K562 (cell line): Measurements from ENCODE around the gene NUP133. TPM values are rescaled to one million over a fixed set of nuclear protein-coding genes. Genes with fewer than 3 reads are reported as not detected.

Source experiments
- ATF7 ChIP-seq: fragments of 450-650 bp; IDR thresholded peaks from 2 replicates; pipeline ENCODE4 v1.7.1; 2014; ENCODE audit warnings: mild to moderate bottlenecking, moderate library complexity
- BCL6 ChIP-seq: fragments of 250-450 bp; sonication (Bioruptor Pico); IDR thresholded peaks from 2 replicates; pipeline ENCODE4 v1.4.0; 2020
- BHLHE40 ChIP-seq: IDR thresholded peaks from 2 replicates; pipeline ENCODE4 v1.6.1; 2011; ENCODE audit warnings: low read length, improper control_type of control experiment
- DIDO1 ChIP-seq: fragments of 450-650 bp; IDR thresholded peaks from 2 replicates; pipeline ENCODE4 v1.6.1; 2016; ENCODE audit warnings: low read depth, missing biosample characterization, missing genetic modification characterization
- ESRRA ChIP-seq: fragments of 450-650 bp; IDR thresholded peaks from 2 replicates; pipeline ENCODE4 v1.6.1; 2014; ENCODE audit warnings: low read depth, mild to moderate bottlenecking, moderate library complexity, borderline replicate concordance
- ETV1 ChIP-seq: fragments of 450-650 bp; conservative IDR thresholded peaks from 2 replicates; pipeline ENCODE4 v1.6.1; 2016; ENCODE audit warnings: missing genetic modification characterization, control low read depth, low read depth, missing compliant biosample characterization
- GTF2B ChIP-seq: IDR thresholded peaks from 2 replicates; pipeline ENCODE4 v1.6.1; 2011; ENCODE audit not compliant: insufficient read length; ENCODE audit errors: extremely low read depth
- LARP7 ChIP-seq: fragments of 450-650 bp; IDR thresholded peaks from 2 replicates; pipeline ENCODE4 v1.6.1; 2016
- MBD2 ChIP-seq: sonication (generic); IDR thresholded peaks from 2 replicates; pipeline ENCODE4 v1.6.1; 2016; ENCODE audit warnings: low read depth, borderline replicate concordance
- MTA1 ChIP-seq: fragments of 450-650 bp; IDR thresholded peaks from 2 replicates; pipeline ENCODE4 v1.6.1; 2017; ENCODE audit warnings: borderline replicate concordance
- NFIC ChIP-seq: fragments of 450-650 bp; IDR thresholded peaks from 2 replicates; pipeline ENCODE4 v1.6.1; 2017; ENCODE audit warnings: mild to moderate bottlenecking, inconsistent platforms
- PCBP2 ChIP-seq: fragments of 200-400 bp; formaldehyde crosslinking; IDR thresholded peaks from 2 replicates; pipeline ENCODE4 v1.6.1; 2018; ENCODE audit warnings: low read length, low read depth, mild to moderate bottlenecking, moderate library complexity; ENCODE audit not compliant: poor library complexity, severe bottlenecking
- POLR3A ChIP-seq: IDR thresholded peaks from 2 replicates; pipeline ENCODE4 v1.6.1; 2011; ENCODE audit warnings: borderline replicate concordance, mild to moderate bottlenecking, moderate library complexity; ENCODE audit not compliant: insufficient read length, insufficient read depth; ENCODE audit errors: extremely low read depth
- RAD21 ChIP-seq, 2 experiments: fragments of 250-450 bp in 1 of 2; fragments of 450-650 bp in 1 of 2; sonication (Bioruptor Pico) in 1 of 2; formaldehyde crosslinking in 1 of 2; IDR thresholded peaks in 1 of 2; conservative IDR thresholded peaks in 1 of 2; 2 replicates each; pipeline versions ENCODE4 v1.4.0 to v1.8.0; 2020 to 2022; ENCODE audit warnings: mild to moderate bottlenecking in 2 of 2, moderate library complexity in 1 of 2
- RFX7 ChIP-seq: fragments of 250-450 bp; sonication (Bioruptor Pico); IDR thresholded peaks from 2 replicates; pipeline ENCODE4 v1.5.1; 2021; ENCODE audit warnings: mild to moderate bottlenecking
- TBP ChIP-seq: optimal IDR thresholded peaks from 2 replicates; pipeline ENCODE3; 2011; ENCODE audit warnings: low read depth, low read length, improper control_type of control experiment
- ZC3H11A ChIP-seq: IDR thresholded peaks from 2 replicates; pipeline ENCODE4 v1.6.1; 2012; ENCODE audit warnings: low read depth, low read length, improper control_type of control experiment
- polyA plus RNA-seq, 8 experiments: library from polyadenylated mRNA; depleted of rRNA in 4 of 8; stranded (reverse) in 5 of 8; unstranded in 3 of 8; fragments of >200 nt; fragmentation: Nextera tagmentation in 2 of 8; fragmentation: Illumina TruSeq in 1 of 8; extraction: Ambion mirVana in 2 of 8; extraction: Trizol in 1 of 8; gene quantifications; 2 replicates each; pipeline versions ENCODE4 v1.2.1 to v1.2.3, GENCODE V29; 2011 to 2014; ENCODE audit warnings: inconsistent platforms in 1 of 8, missing spikeins in 1 of 8
- total RNA-seq, 7 experiments: library from RNA; depleted of rRNA in 6 of 7; stranded (reverse); fragments of >200 nt in 6 of 7; fragmentation: Illumina TruSeq in 2 of 7; extraction: Trizol in 2 of 7; gene quantifications; 2 replicates each; pipeline versions ENCODE4 v1.2.1 to v1.2.3, GENCODE V29; 2011 to 2021; ENCODE audit warnings: low replicate concordance in 1 of 7
- TF ChIP-seq, protein P1 (sequence below): fragments of 450-650 bp; IDR thresholded peaks from 2 replicates; pipeline ENCODE4 v1.6.1; 2018; ENCODE audit warnings: mild to moderate bottlenecking, low read depth; ENCODE audit not compliant: partially characterized antibody
- TF ChIP-seq, protein P2 (sequence below): IDR thresholded peaks from 2 replicates; pipeline ENCODE4 v1.6.1; 2016; ENCODE audit warnings: missing genetic modification characterization, missing compliant biosample characterization
- TF ChIP-seq, protein P3 (sequence below): IDR thresholded peaks from 2 replicates; pipeline ENCODE4 v1.6.1; 2012; ENCODE audit warnings: low read depth, low read length, improper control_type of control experiment, borderline replicate concordance

Gene NUP133
- total and polyA plus RNA-seq, 9 of the 15 experiments (the other 6 are each of a cell fraction or from before 2014, with no cell fraction given): 21.7 to 85.1 (median 61.3) TPM

GRCh38 chr1:229507951-229508822 lies at the start of gene NUP133 (continued):
- TF ChIP-seq, protein P1, sequence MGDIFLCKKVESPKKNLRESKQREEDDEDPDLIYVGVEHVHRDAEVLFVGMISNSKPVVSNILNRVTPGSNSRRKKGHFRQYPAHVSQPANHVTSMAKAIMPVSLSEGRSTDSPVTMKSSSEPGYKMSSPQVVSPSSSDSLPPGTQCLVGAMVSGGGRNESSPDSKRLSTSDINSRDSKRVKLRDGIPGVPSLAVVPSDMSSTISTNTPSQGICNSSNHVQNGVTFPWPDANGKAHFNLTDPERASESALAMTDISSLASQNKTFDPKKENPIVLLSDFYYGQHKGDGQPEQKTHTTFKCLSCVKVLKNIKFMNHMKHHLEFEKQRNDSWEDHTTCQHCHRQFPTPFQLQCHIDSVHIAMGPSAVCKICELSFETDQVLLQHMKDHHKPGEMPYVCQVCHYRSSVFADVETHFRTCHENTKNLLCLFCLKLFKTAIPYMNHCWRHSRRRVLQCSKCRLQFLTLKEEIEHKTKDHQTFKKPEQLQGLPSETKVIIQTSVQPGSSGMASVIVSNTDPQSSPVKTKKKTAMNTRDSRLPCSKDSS: no peak
- TF ChIP-seq BHLHE40 (peak; percentile 39; the same call in 1 of the 2 replicates), POLR3A (no peak), MTA1 (peak; percentile 99), RFX7 (CRISPR knock-in tag) (no peak), MBD2 (peak; percentile 83), ETV1 (peak; percentile 47; the same call in 1 of the 2 replicates), ATF7 (peak; percentile 96), LARP7 (no peak), DIDO1 (peak; percentile 83), ZC3H11A (no peak; the same call in 1 of the 2 replicates), RAD21 (CRISPR knock-in tag; conservative IDR thresholded peaks at IDR 0.05 in 1 of 2, IDR thresholded peaks at IDR 0.05 in 1 of 2) (no peak), GTF2B (peak; percentile 85), PCBP2 (no peak), BCL6 (CRISPR knock-in tag) (no peak), ESRRA (peak; percentile 92; the same call in 1 of the 2 replicates), TBP (peak; percentile 95), NFIC (no peak)
- TF ChIP-seq, protein P2, sequence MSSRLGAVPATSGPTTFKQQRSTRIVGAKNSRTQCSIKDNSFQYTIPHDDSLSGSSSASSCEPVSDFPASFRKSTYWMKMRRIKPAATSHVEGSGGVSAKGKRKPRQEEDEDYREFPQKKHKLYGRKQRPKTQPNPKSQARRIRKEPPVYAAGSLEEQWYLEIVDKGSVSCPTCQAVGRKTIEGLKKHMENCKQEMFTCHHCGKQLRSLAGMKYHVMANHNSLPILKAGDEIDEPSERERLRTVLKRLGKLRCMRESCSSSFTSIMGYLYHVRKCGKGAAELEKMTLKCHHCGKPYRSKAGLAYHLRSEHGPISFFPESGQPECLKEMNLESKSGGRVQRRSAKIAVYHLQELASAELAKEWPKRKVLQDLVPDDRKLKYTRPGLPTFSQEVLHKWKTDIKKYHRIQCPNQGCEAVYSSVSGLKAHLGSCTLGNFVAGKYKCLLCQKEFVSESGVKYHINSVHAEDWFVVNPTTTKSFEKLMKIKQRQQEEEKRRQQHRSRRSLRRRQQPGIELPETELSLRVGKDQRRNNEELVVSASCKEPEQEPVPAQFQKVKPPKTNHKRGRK (tag): no peak
- TF ChIP-seq, protein P3, sequence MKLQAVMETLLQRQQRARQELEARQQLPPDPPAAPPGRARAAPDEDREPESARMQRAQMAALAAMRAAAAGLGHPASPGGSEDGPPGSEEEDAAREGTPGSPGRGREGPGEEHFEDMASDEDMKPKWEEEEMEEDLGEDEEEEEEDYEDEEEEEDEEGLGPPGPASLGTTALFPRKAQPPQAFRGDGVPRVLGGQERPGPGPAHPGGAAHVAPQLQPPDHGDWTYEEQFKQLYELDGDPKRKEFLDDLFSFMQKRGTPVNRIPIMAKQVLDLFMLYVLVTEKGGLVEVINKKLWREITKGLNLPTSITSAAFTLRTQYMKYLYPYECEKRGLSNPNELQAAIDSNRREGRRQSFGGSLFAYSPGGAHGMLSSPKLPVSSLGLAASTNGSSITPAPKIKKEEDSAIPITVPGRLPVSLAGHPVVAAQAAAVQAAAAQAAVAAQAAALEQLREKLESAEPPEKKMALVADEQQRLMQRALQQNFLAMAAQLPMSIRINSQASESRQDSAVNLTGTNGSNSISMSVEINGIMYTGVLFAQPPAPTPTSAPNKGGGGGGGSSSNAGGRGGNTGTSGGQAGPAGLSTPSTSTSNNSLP: no peak
